ENCODE results near the gene PIK3R6. TPM values are rescaled to one million over a fixed set of nuclear protein-coding genes. Genes with fewer than 3 reads are reported as not detected.

PIK3R6 gene, protein sequence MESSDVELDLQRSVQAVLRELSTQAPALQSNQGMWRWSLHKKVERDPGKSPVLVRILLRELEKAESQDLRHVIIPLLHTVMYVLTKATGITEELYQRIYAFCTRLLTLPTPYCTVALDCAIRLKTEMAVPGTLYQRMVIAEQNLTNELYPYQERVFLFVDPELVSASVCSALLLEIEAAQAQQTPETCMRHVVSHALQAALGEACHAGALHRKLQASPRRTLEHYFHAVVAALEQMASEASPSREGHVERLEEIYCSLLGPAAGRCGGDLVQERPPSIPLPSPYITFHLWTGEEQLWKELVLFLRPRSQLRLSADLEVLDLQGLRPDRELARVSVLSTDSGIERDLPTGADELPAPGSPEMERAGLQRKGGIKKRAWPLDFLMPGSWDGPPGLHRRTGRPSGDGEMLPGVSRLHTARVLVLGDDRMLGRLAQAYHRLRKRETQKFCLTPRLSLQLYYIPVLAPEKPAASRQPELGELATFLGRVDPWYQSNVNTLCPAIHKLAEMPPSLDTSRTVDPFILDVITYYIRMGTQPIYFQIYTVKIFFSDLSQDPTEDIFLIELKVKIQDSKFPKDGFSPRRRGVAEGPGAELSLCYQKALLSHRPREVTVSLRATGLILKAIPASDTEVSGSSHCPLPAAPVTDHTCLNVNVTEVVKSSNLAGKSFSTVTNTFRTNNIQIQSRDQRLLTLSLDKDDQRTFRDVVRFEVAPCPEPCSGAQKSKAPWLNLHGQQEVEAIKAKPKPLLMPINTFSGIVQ
- 0.07 TPM in 1 of 5 replicates, not detected in the others for total RNA-seq (2022; extraction: Qiagen RNA extraction; ENCODE audit: low read depth)

DNA sequence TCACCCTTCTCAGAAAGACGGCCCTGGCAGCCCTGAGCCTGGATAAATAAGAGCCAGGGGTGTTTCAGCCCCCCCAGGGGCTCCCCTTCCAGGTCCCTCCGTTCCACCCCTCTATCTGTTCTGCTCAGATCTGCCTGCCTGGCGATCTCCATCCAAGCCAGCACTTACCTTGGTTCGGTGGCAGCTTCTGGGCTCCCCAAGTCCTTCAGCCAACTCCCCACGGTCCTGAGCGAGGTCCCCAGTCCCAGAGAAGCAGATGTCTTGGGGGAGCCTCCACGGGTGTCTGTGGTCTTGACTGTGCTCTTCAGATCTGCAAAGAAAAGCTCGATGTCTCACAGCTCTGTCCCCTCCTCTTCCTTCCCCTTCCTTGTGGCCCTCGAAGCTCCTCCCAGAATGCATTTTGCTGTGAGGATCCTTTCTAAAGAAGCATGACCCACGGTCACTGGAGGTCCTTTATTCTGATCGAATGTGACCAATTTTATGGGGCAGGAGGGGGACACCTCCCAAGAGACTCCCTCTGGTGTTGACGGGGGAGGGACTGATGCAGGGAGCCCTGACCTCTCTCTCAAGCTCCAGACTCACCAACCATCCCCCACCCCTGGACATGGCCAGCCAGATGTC, at the start of gene PIK3R6:
PIK3R6 (minus strand) TSS at position 314 of the 621 bp plus-strand sequence. CDS start 17,880 bp downstream, outside the sequence.

DNA sequence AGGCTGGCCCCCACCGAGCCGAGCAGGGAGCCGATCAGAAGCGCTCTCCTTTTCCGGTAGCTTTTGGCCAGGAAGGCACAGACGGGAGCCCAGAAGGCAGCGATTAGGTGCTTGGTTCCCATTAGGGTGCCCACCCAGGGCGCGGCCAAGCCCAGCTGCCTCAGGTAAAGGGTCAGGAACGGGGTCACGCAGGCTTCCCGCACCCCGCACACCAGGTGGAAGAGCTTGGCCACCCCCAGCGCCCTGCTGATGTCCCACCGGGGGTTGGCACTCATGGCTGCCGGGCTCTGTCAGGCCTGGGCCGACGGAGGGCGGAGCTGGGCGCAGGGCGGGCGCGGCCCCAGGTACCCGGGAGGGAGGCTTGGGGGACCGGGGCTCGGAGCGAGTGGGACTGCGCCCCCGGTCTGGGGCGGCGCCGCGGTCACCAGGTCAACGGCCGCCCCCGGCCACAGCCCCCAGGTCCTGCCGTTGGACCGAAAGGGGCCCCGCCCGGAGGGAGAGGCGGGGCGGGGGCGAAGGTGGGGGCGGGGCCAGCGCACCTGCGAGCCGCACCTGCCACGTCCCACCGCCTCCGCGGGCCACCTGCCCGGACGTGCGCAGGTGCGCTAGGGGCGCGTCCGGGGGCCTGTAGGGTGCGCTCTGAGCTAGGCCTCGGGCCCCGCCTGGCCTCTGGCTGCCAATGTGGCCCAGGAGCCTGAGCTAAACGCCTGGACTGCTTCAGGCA, 68.5 kb downstream of the PIK3R6 start, which contains the start of gene MFSD6L:
MFSD6L (minus strand) TSS at position 520 of the 724 bp plus-strand sequence; CDS start at position 275, 245 bp downstream.

DNA sequence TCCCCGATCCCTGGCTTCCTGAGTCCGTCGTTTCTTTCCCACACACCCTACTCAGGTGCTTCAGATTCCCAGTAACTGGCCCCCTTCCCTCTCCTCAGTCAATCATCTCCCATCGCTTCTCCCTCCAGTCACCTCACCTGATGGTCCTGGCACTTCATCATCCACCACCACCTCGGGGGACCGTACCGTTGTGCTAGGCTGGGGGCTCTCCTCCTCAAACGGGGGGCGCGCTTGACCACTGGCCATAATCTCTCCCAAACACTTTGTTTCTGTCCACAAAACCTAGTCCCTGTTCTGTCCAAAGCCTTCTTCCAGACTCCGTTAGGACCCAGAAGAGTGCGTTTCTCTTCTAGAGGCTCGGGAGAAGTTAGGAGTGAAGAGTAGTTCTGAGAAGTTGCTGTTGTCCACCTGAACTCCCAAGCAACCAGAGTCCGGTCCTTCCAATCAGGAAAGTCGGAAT, 109.3 kb downstream of the PIK3R6 start, which contains the start of gene SPDYE4:
SPDYE4 (minus strand) TSS at position 410 of the 460 bp plus-strand sequence; CDS start at position 246, 164 bp downstream.

Other genes with a start within 250 kb of the PIK3R6 start
- gene MYH10, start 236.9 kb downstream of the PIK3R6 start, total RNA-seq (2022; extraction: Qiagen RNA extraction; ENCODE audit: low read depth), result 15.8 to 29.0 TPM (median 23.6 TPM) in 5 replicates
- gene CCDC42, start 122.8 kb downstream of the PIK3R6 start, total RNA-seq (2022; extraction: Qiagen RNA extraction; ENCODE audit: low read depth), result not detected in 5 replicates
- not detected in 5 replicates for gene SPDYE4, start 109.1 kb downstream of the PIK3R6 start, total RNA-seq (2022; extraction: Qiagen RNA extraction; ENCODE audit: low read depth)
- gene MFSD6L, start 68.3 kb downstream of the PIK3R6 start, total RNA-seq (2022; extraction: Qiagen RNA extraction; ENCODE audit: low read depth), result not detected in 5 replicates
- 0.04 to 0.09 TPM in 2 of 5 replicates, not detected in the others for gene PIK3R5, start 98.0 kb upstream of the PIK3R6 start, total RNA-seq (2022; extraction: Qiagen RNA extraction; ENCODE audit: low read depth)
- 0.37 to 0.55 TPM (median 0.43 TPM) in 5 replicates for gene NTN1, start 153.8 kb upstream of the PIK3R6 start, total RNA-seq (2022; extraction: Qiagen RNA extraction; ENCODE audit: low read depth)